NCI-H526 (cell line): ENCODE measurements around the gene NXNL1.
"Not testable (repeated sequence)": the region's sequence is repeated elsewhere in the genome, so short reads cannot be mapped to it uniquely, and the experiment has no call there.

Source experiments
- DNase-seq, 2 experiments: peaks; one replicate each; lab custom pipeline; 2025; lab: John Stamatoyannopoulos, UW

The NXNL1 gene, protein sequence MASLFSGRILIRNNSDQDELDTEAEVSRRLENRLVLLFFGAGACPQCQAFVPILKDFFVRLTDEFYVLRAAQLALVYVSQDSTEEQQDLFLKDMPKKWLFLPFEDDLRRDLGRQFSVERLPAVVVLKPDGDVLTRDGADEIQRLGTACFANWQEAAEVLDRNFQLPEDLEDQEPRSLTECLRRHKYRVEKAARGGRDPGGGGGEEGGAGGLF

DNA sequence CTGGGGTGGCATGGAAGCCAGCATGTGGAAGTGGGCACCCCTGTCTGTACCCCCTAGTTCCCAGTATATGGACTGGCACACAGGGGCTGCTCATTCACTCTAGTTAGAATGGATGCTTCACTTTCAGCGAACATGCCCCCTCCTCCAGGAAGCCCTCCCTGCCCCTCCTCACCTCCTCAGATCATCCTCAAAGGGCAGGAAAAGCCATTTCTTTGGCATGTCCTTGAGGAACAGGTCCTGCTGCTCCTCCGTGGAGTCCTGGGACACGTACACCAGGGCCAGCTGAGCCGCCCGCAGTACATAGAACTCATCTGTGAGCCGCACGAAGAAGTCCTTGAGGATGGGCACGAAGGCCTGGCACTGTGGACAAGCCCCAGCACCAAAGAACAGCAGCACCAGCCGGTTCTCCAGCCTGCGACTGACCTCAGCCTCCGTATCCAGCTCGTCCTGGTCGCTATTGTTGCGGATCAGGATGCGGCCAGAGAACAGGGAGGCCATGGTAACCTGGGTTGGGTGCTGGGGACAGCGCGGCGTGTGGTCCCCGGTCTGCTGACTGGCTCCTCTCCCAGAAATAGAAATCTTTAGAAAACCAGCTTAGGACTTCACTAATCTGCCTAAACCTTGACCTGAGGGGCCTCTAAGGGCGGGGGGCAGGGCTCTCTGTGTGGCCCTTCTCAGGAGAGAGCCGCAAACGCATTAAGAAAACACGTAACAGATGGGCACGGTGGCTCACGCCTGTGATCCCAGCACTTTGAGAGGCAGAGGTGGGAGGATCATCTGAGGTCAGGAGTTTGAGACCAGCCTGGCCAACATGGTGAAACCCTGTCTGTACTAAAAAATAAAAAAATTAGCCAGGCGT is at the start of gene NXNL1:
TSS of gene NXNL1 (minus strand) at position 555 of the 859 bp plus-strand sequence. CDS start at position 498, 57 bp downstream.
- no peak for DNase-seq

DNA sequence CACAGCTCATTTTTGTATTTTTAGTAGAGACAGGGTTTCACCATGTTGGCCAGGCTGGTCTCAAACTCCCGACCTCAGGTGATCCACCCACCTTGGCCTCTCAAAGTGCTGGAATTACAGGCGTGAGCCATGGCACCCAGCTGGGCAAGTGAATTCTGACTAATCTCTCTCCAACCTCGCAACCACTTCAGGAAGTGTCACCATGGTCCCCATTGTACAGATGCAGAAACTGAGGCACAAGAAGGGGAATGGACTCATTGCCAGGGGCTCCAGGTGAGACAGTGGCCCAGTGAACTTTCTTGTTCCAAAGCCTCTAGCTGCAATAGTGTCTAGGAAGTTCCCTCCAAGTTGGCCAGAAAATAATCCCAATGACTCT is 47.8 kb upstream of the NXNL1 start:
- DNase-seq = not testable (repeated sequence)

DNA sequence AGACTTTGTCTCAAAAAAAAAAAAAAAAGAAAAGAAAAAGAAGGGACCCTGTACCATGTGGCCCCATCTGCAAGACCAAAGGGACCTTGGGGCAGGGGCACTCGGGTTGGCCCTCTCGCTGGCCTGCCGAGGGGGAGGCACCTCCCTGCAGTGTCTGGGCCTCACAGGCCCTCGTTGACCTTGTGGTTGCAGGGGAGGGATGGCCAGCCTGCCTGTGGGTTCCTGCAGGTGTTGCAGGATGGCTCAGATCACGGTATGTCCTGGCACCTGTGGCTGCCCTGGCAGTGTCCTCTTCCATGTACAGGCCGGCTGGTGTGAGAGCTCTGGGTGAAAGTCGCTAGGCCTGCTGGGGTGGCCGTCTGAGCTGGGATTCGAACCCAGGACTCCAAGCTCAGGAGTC is 46.0 kb upstream of the NXNL1 start:
- DNase-seq = no peak

DNA sequence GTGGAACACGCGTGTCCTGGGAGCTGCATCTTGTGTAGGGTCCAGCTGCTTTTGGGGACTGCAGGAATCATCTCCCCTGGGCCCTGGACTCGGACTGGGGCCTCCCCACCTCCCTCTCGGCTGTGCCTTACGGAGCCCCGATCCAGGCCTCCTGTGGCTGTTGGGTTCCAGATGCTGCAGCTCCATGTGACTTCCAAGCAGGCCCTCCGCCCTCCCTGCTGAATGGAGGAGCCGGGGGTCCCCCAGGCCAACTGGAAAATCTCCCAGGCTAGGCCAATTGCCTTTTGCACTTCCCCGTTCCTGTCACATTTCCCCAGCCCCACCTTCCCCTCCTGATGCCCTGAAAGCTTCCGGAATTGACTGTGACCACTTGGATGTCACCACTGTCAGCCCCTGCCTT is 44.5 kb upstream of the NXNL1 start:
- no peak for DNase-seq

DNA sequence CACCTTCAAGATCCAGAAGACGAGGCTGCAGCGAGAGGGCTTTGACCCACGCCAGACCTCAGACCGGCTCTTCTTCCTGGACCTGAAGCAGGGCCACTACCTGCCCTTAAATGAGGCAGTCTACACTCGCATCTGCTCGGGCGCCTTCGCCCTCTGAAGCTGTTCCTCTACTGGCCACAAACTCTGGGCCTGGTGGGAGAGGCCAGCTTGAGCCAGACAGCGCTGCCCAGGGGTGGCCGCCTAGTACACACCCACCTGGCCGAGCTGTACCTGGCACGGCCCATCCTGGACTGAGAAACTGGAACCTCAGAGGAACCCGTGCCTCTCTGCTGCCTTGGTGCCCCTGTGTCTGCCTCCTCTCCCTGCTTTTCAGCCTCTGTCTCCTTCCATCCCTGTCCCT is 43.7 kb upstream of the NXNL1 start:
- no peak for DNase-seq

DNA sequence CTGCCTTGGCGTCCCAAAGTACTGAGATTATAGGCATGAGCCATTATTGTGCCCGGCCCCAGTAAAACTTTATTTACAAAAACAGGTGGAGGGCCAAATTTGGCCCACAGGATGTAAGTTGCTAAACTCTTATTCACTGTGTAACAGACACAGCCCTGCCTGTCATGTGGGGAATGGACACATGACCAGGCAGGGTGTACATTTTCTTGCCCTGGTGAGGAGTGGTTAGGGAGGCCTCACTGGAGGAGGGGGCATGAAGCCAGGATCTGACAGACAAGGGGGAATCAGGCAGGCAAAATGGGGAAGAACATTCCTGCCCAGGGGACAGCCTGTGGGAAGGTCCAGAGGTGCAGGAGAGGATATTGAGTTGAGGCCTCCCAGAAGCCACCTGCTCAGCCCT is 43.3 kb upstream of the NXNL1 start:
- DNase-seq = no peak

DNA sequence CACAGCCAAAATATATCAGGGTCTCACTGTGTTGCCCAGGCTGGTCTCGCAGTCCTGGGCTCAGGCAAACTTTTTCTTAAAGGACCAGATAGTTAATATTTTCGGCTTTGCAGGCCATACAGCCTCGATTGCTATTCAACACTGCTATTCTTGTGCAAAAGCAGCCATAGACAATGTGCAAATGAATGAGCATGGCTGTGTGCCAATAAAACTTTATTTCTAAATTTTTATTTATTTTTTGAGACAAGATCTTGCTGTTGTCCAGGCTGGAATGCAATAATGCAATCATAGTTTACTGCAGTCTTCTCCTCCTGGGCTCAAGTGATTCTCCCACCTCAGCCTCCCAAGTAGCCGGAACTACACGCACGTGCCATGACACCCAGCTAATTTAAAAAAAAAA is 42.5 kb upstream of the NXNL1 start:
- no peak for DNase-seq

DNA sequence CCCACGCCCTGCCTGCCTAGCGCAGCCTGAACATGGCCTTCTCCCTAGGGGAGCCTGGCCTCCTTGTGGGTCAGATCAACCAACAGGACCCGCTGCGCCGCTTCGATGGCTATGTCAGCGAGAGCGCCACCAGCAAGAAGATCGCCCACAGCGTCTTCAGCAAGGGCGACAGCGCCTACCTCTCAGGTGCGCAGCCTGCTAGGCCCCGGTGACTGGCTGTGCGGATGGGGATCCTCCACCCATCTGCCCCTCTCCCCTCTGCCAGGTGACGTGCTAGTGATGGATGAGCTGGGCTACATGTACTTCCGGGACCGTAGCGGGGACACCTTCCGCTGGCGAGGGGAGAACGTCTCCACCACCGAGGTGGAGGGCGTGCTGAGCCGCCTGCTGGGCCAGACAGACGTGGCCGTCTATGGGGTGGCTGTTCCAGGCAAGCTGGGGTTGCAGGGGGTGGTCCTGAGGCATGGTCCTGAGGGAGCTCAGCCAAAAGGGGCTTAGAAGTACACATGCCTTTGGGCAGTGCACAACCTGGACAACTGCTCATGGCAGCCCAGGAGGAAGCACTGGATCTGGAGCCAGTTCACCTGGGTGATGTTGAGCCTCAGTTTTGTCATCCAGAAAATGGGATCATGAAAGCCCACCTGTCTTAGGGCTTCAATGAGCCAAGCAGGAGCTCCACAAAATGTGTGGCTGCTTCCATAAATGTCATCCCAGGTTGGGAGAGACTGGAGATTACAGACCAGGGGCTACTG is 39.9 kb upstream of the NXNL1 start:
- no peak for DNase-seq

DNA sequence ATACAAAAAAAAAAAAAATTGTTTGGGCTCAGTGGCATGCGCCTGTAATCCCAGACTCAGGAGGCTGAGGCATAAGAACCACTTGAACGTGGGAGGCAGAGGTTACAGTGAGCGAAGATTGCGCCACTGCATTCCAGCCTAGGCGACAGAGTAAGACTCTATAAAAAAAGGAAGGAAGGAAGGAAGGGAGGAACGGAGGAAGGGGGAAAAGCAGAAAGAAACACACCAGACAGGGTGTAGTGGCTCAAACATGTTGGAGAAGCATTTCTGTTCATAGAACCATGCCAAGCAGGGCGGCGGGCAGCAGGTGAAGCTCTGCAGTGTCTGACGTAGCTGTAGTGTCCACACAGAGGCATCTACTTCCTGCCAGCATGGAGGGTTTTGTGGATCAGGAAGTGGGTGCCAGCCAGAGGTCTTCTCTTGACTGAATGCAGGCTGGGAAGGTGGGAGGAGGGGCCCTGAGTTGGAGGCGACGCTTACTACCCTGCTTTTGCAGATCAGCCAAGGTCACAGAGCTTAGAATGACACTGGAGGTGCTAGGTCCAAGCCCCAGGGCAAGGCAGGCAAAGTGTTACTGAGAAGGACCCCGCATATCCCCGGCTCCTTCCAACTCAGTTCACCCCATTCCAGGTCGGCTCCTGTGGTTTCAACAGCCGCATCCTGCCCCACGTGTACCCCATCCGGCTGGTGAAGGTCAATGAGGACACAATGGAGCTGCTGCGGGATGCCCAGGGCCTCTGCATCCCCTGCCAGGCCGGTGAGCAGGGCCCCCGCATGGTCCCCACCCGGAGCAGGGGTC is 39.1 kb upstream of the NXNL1 start:
- no peak for DNase-seq

DNA sequence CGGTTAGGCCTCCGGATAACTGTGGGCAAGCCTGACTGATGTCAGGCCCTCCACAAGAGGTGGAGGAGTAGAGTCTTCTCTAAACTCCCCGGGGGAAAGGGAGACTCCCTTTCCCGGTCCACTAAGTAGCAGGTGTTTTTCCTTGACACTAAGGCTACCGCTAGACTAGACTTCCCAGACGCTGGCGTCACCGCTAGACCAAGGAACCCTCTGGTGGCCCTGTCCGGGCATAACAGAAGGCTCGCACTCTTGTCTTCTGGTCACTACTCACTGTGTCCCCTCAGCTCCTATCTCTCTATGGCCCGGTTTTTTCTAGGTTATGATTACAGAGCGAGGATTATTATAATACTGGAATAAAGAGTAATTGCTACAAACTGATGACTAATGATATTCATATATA is 38.3 kb upstream of the NXNL1 start:
- not testable (repeated sequence) for DNase-seq

DNA sequence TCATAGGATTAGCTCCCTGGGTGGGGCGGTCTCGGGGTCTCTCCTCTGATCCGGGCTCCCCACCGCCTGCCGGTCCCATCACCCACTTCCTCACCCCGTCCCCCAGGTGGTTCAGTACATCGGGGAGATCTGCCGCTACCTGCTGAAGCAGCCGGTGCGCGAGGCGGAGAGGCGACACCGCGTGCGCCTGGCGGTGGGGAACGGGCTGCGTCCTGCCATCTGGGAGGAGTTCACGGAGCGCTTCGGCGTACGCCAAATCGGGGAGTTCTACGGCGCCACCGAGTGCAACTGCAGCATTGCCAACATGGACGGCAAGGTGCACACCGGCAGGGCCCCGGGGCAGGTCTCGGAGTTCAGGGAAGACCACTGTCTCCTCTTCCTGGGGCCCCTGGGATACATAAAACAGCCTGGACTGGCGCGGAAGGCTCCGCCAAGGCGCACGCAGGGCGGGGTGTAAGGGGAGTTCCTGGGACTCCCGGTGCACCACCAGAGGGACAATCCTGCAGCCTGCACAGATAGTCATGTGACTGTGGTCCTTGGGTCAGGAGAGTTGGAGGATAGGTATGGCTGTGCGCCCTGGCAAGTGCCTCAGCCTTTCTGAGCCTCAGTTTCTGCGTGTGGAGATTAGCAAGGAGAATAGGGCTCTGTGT is 36.5 kb upstream of the NXNL1 start:
- DNase-seq = peak in 1 of 2 experiments; percentile 46

DNA sequence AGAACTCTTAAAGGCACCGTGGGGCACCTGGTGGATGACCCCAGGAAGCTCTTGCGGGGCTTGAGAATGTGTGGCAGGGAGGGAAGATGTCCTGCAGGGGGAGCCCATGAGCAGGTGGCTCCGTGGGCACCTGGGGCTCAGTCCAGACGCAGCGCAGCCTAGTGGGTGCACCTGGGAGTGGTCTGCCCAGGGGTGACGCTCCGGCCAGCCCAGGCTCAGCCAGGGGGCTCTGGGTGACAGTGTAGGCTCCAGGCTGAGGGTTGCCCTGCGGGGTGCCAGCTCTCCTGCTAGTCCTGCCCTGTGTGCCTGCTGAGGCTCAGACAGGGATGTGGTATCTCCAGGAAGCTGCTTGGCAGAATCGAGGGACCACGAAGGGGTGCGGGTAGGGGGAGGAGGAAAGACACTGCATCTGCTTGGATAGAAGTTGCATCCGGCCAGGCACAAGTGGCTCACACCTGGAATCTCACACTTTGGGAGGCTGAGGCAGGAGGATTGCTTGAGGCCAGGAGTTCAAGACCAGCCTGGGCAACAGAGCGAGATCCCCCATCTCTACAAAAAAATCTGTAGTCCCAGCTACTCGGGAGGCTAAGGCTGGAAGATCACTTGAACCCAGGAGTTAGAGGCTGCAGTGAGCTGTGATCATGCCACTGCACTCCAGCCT is 35.7 kb upstream of the NXNL1 start:
- DNase-seq = peak; percentile 21 to 86

DNA sequence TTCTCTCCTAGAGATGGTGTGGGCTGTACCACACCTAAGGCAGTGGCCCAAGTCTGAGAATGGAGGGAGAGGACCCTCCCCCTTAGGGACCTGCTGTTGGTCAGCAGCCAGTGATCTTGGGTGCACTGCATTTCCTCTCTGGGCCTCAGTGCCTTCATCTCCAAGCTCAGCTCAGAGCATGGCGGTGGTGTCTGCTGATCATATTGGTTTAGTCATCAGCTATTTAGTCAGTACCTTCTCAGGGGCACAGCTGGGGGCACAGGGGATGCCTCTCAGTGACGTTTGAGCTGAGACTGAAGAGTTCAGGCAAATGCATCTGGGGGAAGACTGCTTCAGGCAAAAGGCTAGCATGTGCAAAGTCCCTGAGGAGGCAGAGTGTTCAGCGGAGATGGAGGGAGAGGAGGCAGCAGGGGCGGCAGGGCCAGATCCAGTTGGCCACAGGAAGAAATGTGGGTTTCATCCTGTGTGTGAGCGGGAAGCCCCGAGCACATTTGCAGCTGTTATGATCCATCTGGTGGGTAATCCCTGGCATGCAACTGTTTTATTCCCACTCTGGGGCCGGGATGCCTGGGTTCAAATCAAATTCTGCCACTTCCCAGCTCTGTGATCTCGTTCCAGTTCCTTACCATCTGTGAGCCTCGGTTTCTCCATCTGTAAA is 35.0 kb upstream of the NXNL1 start:
- DNase-seq = no peak

DNA sequence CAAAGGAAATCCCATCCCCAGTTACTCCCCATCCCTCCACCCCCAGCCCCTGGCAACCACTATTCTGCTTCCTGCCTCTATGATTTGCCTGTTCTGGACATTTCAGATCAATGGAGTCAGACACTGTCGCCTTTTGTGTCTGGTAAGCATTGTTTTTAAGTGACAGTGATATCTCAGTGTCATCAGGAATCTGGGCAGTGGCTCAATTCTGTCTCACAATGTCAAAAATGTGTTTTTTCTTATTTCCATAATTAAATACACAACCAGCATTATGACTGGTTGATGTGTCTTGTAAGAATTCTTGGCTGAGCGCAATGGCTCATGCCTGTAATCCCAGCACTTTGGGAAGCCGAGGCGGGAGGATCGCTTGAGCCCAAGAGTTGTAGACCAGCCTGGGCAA is 30.6 kb upstream of the NXNL1 start:
- DNase-seq = no peak

DNA sequence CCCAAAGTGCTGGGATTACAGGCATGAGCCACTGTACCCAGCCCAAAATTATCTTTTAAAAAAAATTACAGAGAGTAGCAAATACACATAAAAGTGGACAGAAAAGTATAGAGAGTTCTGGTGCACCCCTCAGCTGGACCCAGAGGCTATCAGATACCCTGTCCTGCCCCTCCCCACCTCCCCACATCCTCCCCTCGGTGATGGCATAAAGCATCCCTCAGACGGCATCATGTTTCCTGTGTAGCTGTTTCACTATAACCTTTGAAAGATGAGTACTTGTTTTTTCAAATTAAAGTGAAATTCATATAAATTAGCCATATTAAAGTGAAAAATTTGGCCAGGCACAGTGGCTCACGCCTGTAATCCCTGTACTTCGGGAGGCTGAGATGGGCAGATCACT is 29.7 kb upstream of the NXNL1 start:
- no peak for DNase-seq

DNA sequence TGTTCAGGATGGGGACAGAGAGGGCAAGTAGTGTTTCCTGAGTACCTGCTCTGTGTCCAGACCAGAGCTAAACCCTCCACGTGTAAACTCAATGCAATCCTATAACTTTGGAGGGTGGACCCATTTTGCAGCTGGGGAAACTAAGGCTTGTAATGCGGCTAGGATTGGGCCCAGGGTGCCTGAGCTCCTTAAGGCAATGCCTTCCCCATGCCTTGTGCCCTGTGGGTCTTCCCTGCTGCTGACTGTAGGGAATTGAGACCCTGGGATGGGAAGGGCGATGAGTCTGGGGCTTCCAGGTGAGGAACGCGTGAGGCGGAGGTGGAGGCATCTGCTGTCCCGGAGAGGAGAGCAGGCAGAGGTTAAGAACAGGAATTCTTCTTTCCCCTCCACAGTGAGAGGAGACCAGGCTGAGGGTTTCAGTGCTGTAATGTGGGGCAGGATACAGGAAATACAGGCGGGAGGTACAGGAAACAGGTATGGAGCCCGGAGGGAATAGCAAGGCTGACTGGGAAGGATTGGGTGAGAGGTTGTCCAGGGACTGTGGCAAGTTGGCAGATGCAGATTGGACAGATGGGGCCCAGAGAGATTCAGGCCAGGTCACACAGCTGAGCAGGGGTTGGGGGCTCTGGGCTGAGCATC is 28.8 kb upstream of the NXNL1 start:
- DNase-seq = no peak

DNA sequence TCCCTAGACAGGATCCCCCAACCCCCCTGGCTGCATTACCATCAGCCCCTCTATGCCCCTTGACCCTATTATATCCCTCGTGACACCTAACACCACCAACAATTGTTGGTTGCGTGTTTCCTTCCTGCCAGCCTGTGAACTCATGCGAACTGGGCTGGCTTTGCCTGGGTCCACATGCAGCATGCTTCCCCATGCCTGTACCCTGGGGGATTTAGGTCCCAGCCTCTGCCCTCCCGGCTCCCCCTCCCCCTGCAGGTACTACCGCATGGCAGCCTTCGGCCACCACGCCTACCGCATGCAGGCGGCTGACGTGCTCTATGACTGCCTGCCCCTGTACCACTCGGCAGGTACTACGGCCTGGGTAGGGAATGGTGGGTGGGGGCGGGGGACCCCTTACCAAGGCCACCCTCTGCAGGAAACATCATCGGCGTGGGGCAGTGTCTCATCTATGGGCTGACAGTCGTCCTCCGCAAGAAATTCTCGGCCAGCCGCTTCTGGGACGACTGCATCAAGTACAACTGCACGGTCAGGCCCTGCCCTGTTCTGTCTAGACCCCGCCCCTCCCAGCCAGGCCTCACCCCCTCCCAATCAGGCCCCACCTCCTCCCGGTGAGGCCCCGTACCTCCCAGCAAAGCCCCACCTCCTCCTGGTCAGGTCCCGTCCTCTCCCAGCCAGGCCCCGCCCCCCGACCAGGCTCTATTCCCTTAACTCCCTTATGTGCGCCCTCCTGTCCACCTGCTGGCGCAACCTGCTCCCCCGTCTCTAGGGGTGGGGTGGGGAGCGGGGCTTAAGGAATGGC is 28.1 kb upstream of the NXNL1 start:
- DNase-seq = peak; percentile 75 to 95

DNA sequence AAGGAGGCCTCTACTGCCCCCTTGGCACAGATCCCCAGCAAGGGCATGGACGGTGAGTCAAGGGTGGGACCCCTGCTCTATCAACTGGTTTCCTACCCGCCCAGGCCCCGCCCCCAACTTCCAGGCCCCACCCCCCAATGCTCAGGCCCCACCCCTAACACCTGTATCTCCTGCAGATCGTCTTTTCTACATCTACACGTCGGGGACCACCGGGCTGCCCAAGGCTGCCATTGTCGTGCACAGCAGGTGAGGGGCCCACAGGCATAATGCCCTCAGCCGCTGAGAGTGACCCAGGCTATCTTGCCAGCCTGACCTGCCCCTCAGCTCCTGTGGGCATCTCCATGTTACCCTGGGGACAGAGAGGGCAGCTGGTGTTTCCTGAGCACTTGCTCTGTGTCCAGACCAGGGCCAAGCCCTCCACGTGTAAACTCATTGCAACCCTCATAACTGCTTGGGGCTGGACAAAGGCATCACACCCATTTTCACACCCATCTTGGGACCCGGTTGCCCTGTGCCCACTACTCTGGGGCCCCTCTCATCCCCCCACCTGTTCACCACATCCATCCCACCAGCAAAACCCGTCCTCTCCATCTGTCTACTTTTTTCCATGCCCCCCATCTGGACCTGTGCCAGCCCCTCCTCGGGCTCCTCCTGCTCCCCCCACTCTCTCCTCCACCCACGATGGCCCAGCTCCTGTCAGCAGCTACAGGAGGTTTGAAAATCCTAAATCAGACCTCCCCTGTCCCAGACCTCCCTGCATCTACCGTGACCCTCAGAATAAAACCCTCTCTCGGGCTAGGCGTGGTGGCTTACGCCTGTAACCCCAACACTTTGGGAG is 26.8 kb upstream of the NXNL1 start:
- no peak for DNase-seq
